Stimulated activated naive B cell treated with anti-CD40 and anti-IgM and Interleukin-4, amounts not matched to agents 10 μg/mL and 1 μg/mL and 100 μg/mL, for 72 hours (primary cell): ENCODE data around the gene MRPS6.

Source experiments
- ATAC-seq, 2 donors: fragments of 150-1000 bp; cut with Tn5 transposase; replicated peaks; 2 replicates each; pipeline ENCODE4 v1.10.0; 2021; ENCODE audit warnings: moderate library complexity in 1 of 2
- DNase-seq: peaks from one replicate; pipeline ENCODE4 v3.0.0; 2021
- H3K27ac Mint-ChIP-seq: one replicate; pipeline ENCODE4 v1.8.0; 2022; ENCODE audit warnings: mild to moderate bottlenecking, mixed read lengths
- H3K27me3 Mint-ChIP-seq, 2 donors: one replicate each; pipeline ENCODE4 v1.8.0; 2022; ENCODE audit warnings: mixed read lengths in 2 of 2
- H3K36me3 Mint-ChIP-seq, 2 donors: one replicate each; pipeline ENCODE4 v1.8.0; 2022; ENCODE audit warnings: mixed read lengths in 2 of 2, mild to moderate bottlenecking in 1 of 2
- H3K4me1 Mint-ChIP-seq, 2 donors: one replicate each; pipeline ENCODE4 v1.8.0; 2022; ENCODE audit warnings: mixed read lengths in 2 of 2, mild to moderate bottlenecking in 1 of 2
- H3K4me3 Mint-ChIP-seq, 2 donors: one replicate each; pipeline ENCODE4 v1.8.0; 2022; ENCODE audit warnings: mild to moderate bottlenecking in 2 of 2, mixed read lengths in 2 of 2, moderate library complexity in 1 of 2
- H3K9me3 Mint-ChIP-seq, 2 donors: one replicate each; pipeline ENCODE4 v1.8.0; 2022; ENCODE audit warnings: mixed read lengths in 2 of 2, mild to moderate bottlenecking in 1 of 2

Gene MRPS6

DNA sequence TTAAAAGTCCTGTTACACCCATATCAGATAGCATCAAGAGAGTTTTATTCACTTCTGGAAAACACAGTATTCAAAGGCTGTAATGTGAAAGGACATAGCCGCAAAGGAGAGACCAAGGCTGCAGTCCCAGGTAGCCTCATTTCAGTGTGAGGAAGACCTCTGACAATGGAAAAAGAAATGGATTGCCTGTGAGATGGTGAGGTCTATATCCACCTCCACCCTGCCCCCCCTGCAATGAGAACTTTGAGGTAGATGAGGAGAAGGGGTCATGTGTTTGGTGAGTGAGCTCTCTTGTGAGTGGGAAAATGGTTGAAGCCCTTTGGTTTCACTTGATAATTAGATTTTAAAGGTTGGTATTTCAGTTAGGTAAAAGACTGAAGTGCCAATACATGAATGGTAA is 3.5 kb downstream of the MRPS6 start:
- H3K36me3 Mint-ChIP-seq = peaks cover 42 to 54% of the 10 kb centered on the region in 2 donors
- no peak for ATAC-seq
- no peaks in the 10 kb centered on the region for H3K9me3 Mint-ChIP-seq
- no peaks in the 10 kb centered on the region for H3K27me3 Mint-ChIP-seq
- DNase-seq = no peak
- H3K27ac Mint-ChIP-seq = no peak overlapping the region
- peaks cover 45 to 83% of the 10 kb centered on the region in 2 donors for H3K4me1 Mint-ChIP-seq
- no peak overlapping the region for H3K4me3 Mint-ChIP-seq

- ATAC-seq (no peak), DNase-seq (no peak)
- Mint-ChIP-seq H3K36me3 (peaks cover 50 to 63% of the 10 kb centered on the region in 2 donors), H3K9me3 (no peaks in the 10 kb centered on the region), H3K4me3 (no peak overlapping the region), H3K27ac (no peak overlapping the region), H3K4me1 (peaks cover 44 to 83% of the 10 kb centered on the region in 2 donors), H3K27me3 (no peaks in the 10 kb centered on the region)
Observed at GRCh38 chr21:34077888-34078287, 4.5 kb downstream of the MRPS6 start.

DNA sequence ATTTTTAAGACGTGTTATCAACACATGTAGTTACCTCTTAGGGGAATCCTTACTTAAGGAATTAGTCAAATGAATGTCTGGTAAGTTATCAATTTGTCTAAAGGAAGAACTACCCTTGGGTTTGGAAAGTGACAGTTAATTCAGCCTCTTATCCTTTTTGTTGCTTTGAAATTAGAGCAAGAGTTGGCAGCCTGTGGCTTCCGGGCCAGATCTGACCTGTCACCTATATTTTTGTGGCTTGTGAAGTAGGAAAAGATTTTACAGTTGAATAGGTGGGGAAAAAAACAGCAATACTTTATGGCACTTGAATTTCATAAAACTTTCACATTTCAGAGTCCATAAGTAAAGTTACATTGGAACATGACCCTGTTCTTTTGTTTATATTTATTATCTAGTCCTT is 5.5 kb downstream of the MRPS6 start:
- no peaks in the 10 kb centered on the region for H3K27me3 Mint-ChIP-seq
- H3K4me1 Mint-ChIP-seq = peaks cover 51 to 93% of the 10 kb centered on the region in 2 donors
- no peak overlapping the region for H3K4me3 Mint-ChIP-seq
- H3K27ac Mint-ChIP-seq = no peak overlapping the region
- H3K36me3 Mint-ChIP-seq = peaks cover 56 to 71% of the 10 kb centered on the region in 2 donors
- DNase-seq = no peak
- ATAC-seq = no peak
- H3K9me3 Mint-ChIP-seq = no peaks in the 10 kb centered on the region

GRCh38 chr21:34080710-34081109 is 7.3 kb downstream of the MRPS6 start:
- peaks cover 53 to 63% of the 10 kb centered on the region in 2 donors for H3K36me3 Mint-ChIP-seq
- no peak overlapping the region for H3K27ac Mint-ChIP-seq
- no peaks in the 10 kb centered on the region for H3K9me3 Mint-ChIP-seq

GRCh38 chr21:34082769-34083168 is 9.4 kb downstream of the MRPS6 start:
- H3K9me3 Mint-ChIP-seq = no peaks in the 10 kb centered on the region
- DNase-seq (no peak), ATAC-seq (no peak)
- no peak overlapping the region for H3K27ac Mint-ChIP-seq
- peaks cover 46 to 51% of the 10 kb centered on the region in 2 donors for H3K36me3 Mint-ChIP-seq
- no peaks in the 10 kb centered on the region for H3K27me3 Mint-ChIP-seq
- no peak overlapping the region for H3K4me3 Mint-ChIP-seq
- peaks cover 39 to 69% of the 10 kb centered on the region in 2 donors for H3K4me1 Mint-ChIP-seq

More at GRCh38 chr21:34080710-34081109, 7.3 kb downstream of the MRPS6 start:
- DNase-seq (no peak), ATAC-seq (no peak)
- Mint-ChIP-seq H3K4me1 (peaks cover 47 to 87% of the 10 kb centered on the region in 2 donors), H3K4me3 (no peak overlapping the region), H3K27me3 (no peaks in the 10 kb centered on the region)

DNA sequence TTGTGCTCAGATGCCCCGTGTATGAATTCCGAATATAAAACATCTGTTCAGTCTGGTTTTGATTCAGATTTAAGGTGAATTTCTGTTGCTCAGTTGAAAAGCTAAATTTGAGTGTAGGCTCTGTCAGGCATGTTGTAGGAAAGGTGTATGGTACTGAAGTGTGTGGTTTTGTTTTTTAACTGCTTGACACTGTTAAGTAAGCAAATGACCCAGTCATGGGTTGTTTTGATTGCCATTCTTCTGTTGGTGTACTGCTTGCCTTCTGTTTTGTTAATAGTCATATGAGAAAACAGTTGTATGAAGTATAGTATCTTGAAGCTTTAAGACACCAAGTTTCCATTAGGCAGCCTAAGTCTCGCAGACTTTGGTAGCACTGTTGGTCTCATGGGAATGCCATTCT is 10.0 kb downstream of the MRPS6 start:
- H3K27me3 Mint-ChIP-seq = no peaks in the 10 kb centered on the region
- peak overlapping the region; percentile 6 for H3K27ac Mint-ChIP-seq
- ATAC-seq (no peak), DNase-seq (no peak)
- H3K4me1 Mint-ChIP-seq = peaks cover 35 to 63% of the 10 kb centered on the region in 2 donors
- peaks cover 43 to 47% of the 10 kb centered on the region in 2 donors for H3K36me3 Mint-ChIP-seq
- no peaks in the 10 kb centered on the region for H3K9me3 Mint-ChIP-seq
- H3K4me3 Mint-ChIP-seq = no peak overlapping the region

GRCh38 chr21:34085129-34085528 is 11.8 kb downstream of the MRPS6 start:
- DNase-seq (no peak), ATAC-seq (no peak)
- Mint-ChIP-seq H3K27me3 (no peaks in the 10 kb centered on the region), H3K9me3 (no peaks in the 10 kb centered on the region), H3K4me1 (peaks cover 26 to 56% of the 10 kb centered on the region in 2 donors), H3K27ac (no peak overlapping the region), H3K36me3 (peaks cover 36 to 41% of the 10 kb centered on the region in 2 donors), H3K4me3 (no peak overlapping the region)

GRCh38 chr21:34086887-34087306 is 13.5 kb downstream of the MRPS6 start:
- Mint-ChIP-seq H3K27ac (no peak overlapping the region), H3K4me1 (peaks cover 21 to 49% of the 10 kb centered on the region in 2 donors), H3K4me3 (no peak overlapping the region), H3K9me3 (no peaks in the 10 kb centered on the region), H3K36me3 (peaks cover 26 to 28% of the 10 kb centered on the region in 2 donors), H3K27me3 (no peaks in the 10 kb centered on the region)
- DNase-seq (no peak), ATAC-seq (no peak)

DNA sequence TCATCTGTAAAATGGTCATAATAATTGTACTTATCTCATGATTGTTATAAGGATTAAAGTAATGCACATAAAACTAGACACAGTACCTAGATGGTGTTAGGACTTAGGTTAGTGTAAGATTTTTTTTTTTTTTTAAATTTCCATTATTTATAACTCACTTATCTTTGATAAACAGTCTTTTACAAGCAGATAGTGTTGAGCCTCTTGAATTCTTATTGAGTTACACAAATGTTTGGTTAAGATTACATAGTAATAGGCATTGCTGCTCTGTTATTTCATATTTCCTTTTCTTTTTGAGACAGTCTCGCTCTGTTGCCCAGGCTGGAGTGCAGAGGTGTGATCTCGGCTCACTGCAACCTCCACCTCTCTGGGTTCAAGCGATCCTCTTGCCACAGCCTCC is 15.4 kb downstream of the MRPS6 start:
- H3K27me3 Mint-ChIP-seq = no peaks in the 10 kb centered on the region
- H3K9me3 Mint-ChIP-seq = no peaks in the 10 kb centered on the region
- no peak overlapping the region for H3K4me3 Mint-ChIP-seq
- no peak for ATAC-seq
- H3K27ac Mint-ChIP-seq = no peak overlapping the region
- H3K36me3 Mint-ChIP-seq = peaks cover 11 to 12% of the 10 kb centered on the region in 2 donors
- DNase-seq = no peak
- H3K4me1 Mint-ChIP-seq = peaks cover 15 to 39% of the 10 kb centered on the region in 2 donors

DNA sequence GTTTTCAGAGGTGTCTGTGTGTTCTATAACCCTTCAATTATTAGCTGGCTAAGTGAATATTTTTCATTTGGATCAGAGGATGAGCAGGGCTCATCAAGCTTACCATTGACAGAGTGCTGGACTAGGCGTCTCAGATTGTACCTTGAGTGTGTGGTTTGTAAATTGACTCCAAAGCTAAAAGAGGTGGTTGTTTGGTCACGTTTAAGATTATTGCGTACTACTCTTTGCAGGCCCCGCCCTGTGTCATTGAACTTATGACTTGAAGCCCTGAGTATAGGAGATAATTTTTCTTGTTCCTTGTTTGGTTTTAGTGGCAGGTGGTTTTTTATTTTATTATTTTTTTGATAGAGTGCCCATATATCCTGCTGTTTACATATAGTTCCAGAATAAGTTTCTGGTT is 17.7 kb downstream of the MRPS6 start:
- DNase-seq (no peak), ATAC-seq (no peak)
- Mint-ChIP-seq H3K27ac (no peak overlapping the region), H3K4me3 (no peak overlapping the region), H3K4me1 (peaks cover 12 to 35% of the 10 kb centered on the region in 2 donors), H3K9me3 (no peaks in the 10 kb centered on the region), H3K27me3 (no peaks in the 10 kb centered on the region), H3K36me3 (peaks cover 20 to 29% of the 10 kb centered on the region in 2 donors)

DNA sequence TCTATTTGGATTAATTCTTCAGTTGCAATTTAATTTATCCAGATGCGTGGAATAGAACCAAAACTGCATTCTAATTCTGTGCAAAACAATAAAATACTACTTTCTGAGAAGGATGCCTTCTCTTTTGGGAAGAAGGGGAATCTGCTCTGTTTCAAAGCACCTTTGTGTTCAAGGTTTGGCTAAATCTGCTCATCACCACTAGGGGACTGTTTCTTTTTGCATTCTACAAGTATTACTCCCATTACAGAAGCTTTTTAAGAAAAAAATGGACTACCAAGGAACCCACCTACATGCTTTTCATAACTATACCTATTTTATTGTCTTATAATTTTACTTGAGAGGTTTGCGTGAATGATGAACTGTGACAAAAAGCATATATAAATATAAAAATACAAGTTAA is 18.2 kb downstream of the MRPS6 start:
- peaks cover 14 to 41% of the 10 kb centered on the region in 2 donors for H3K4me1 Mint-ChIP-seq

GRCh38 chr21:34092262-34092921 is 19.0 kb downstream of the MRPS6 start:
- Mint-ChIP-seq H3K36me3 (peaks cover 24 to 39% of the 10 kb centered on the region in 2 donors), H3K27ac (peak overlapping the region; percentile 20), H3K4me3 (no peak overlapping the region), H3K4me1 (peaks cover 20 to 49% of the 10 kb centered on the region in 2 donors), H3K27me3 (no peaks in the 10 kb centered on the region), H3K9me3 (no peaks in the 10 kb centered on the region)
- DNase-seq (no peak), ATAC-seq (peak; percentile 67 to 71)

More for the DNA sequence above, 18.2 kb downstream of the MRPS6 start:
- H3K27me3 Mint-ChIP-seq = no peaks in the 10 kb centered on the region
- ATAC-seq (no peak), DNase-seq (no peak)
- H3K27ac Mint-ChIP-seq = no peak overlapping the region
- H3K4me3 Mint-ChIP-seq = no peak overlapping the region
- no peaks in the 10 kb centered on the region for H3K9me3 Mint-ChIP-seq
- H3K36me3 Mint-ChIP-seq = peaks cover 20 to 32% of the 10 kb centered on the region in 2 donors

- Mint-ChIP-seq H3K36me3 (peaks cover 25 to 39% of the 10 kb centered on the region in 2 donors), H3K9me3 (no peaks in the 10 kb centered on the region), H3K27ac (no peak overlapping the region), H3K4me1 (peaks cover 22 to 55% of the 10 kb centered on the region in 2 donors), H3K27me3 (no peaks in the 10 kb centered on the region), H3K4me3 (no peak overlapping the region)
- DNase-seq = no peak
- ATAC-seq = no peak
Observed at GRCh38 chr21:34093083-34093482, 19.7 kb downstream of the MRPS6 start.

DNA sequence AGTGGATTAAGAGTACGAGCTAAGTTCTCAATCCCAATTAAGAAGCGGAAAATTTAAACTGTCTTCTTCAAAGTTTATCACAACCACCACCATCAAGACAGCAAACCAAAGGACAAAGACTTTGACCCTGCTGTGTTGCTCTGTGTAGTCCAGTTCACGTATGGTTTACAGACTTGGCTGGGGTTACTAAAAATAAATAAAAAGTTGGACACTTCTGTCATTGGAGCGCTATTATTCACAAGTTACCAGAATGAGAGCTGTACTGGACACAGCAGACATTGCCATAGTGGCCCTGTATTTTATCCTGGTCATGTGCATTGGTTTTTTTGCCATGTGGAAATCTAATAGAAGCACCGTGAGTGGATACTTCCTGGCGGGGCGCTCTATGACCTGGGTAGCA is 21.6 kb downstream of the MRPS6 start:
- Mint-ChIP-seq H3K36me3 (peaks cover 25 to 43% of the 10 kb centered on the region in 2 donors), H3K9me3 (no peaks in the 10 kb centered on the region), H3K27ac (no peak overlapping the region), H3K4me1 (peaks cover 21 to 52% of the 10 kb centered on the region in 2 donors), H3K4me3 (no peak overlapping the region), H3K27me3 (no peaks in the 10 kb centered on the region)
- no peak for ATAC-seq
- no peak for DNase-seq

GRCh38 chr21:34097442-34097841 is 24.1 kb downstream of the MRPS6 start:
- H3K4me3 Mint-ChIP-seq = no peak overlapping the region
- H3K27ac Mint-ChIP-seq = no peak overlapping the region
- no peak for ATAC-seq
- DNase-seq = no peak
- peaks cover 25 to 43% of the 10 kb centered on the region in 2 donors for H3K36me3 Mint-ChIP-seq
- H3K27me3 Mint-ChIP-seq = no peaks in the 10 kb centered on the region
- peaks cover 15 to 46% of the 10 kb centered on the region in 2 donors for H3K4me1 Mint-ChIP-seq
- no peaks in the 10 kb centered on the region for H3K9me3 Mint-ChIP-seq
